T-cell (primary cell): Measurements from ENCODE around the gene JUNB. TPM values are rescaled to one million over a fixed set of nuclear protein-coding genes. Genes with fewer than 3 reads are reported as not detected.

ENCODE experiments used
- ATAC-seq, 4 experiments: fragments of 200-7000 bp in 3 of 4; fragments of 150-1000 bp in 1 of 4; cut with Tn5 transposase; replicated peaks in 1 of 4; 1 replicate in 3 of 4; 2 replicates in 1 of 4; pipeline ENCODE4 v1.10.0; 2021; ENCODE audit warnings: moderate library complexity in 3 of 4, mild to moderate bottlenecking in 2 of 4, moderate number of reproducible peaks in 1 of 4
- CTCF ChIA-PET, 2 donors: fragments of 300-600 bp; sonication (Branson Sonifier 250); formaldehyde crosslinking; loops; one replicate each; lab custom pipeline; 2022; ENCODE audit warnings: antibody characterized with exemption in 2 of 2; lab: Charles Lee
- POLR2A ChIA-PET, 2 donors: fragments of 300-600 bp; sonication (Branson Sonifier 250); formaldehyde crosslinking; loops; one replicate each; lab custom pipeline; 2022; ENCODE audit warnings: antibody characterized with exemption in 2 of 2; lab: Charles Lee
- DNase-seq, 35 experiments: peaks; one replicate each; pipeline versions ENCODE4 v3.0.0 to v3.0.0-alpha.2; 2013 to 2023
- H3K27ac ChIP-seq: one replicate; pipeline ENCODE4 v1.5.1; 2013; ENCODE audit warnings: low read length
- H3K27me3 ChIP-seq, 2 experiments: replicated peaks in 1 of 2; 1 replicate in 1 of 2; 2 replicates in 1 of 2; pipeline versions ENCODE4 v1.6.1 to v1.7.0; 2013; ENCODE audit warnings: low read length in 1 of 2, mixed read lengths in 1 of 2; ENCODE audit not compliant: control insufficient read depth in 2 of 2, insufficient read depth in 2 of 2; ENCODE audit errors: extremely low read depth in 1 of 2
- H3K36me3 ChIP-seq, 2 donors: 1 replicate in 1 of 2; 2 replicates in 1 of 2; pipeline versions ENCODE4 v1.6.1 to v1.7.0; 2013; ENCODE audit warnings: low read length in 1 of 2; ENCODE audit not compliant: control insufficient read depth in 2 of 2, insufficient read depth in 1 of 2; ENCODE audit errors: extremely low read depth in 1 of 2
- H3K4me1 ChIP-seq, 2 experiments: 1 replicate in 1 of 2; 2 replicates in 1 of 2; pipeline versions ENCODE4 v1.6.1 to v1.7.0; 2013; ENCODE audit warnings: low read length in 2 of 2, mixed read lengths in 1 of 2; ENCODE audit not compliant: insufficient read depth in 2 of 2, control insufficient read depth in 1 of 2; ENCODE audit errors: extremely low read depth in 1 of 2
- H3K4me3 ChIP-seq, 2 donors: 1 replicate in 1 of 2; 2 replicates in 1 of 2; pipeline versions ENCODE4 v1.5.1 to v1.7.0; 2013; ENCODE audit warnings: mild to moderate bottlenecking in 2 of 2, low read length in 1 of 2, moderate library complexity in 1 of 2; ENCODE audit not compliant: control insufficient read depth in 1 of 2; ENCODE audit errors: extremely low read depth in 1 of 2
- H3K9me3 ChIP-seq: 2 replicates; pipeline ENCODE4 v1.7.0; 2013
- H3K27ac Mint-ChIP-seq, 2 donors: one replicate each; pipeline ENCODE4 v1.8.0; 2020 to 2021; ENCODE audit warnings: mild to moderate bottlenecking in 2 of 2, mixed read lengths in 2 of 2
- H3K27me3 Mint-ChIP-seq, 2 donors: one replicate each; pipeline ENCODE4 v1.8.0; 2021 to 2022; ENCODE audit warnings: mixed read lengths in 2 of 2
- H3K36me3 Mint-ChIP-seq: one replicate; pipeline ENCODE4 v1.8.0; 2021; ENCODE audit warnings: mixed read lengths
- H3K4me1 Mint-ChIP-seq, 3 donors: one replicate each; pipeline ENCODE4 v1.8.0; 2020 to 2022; ENCODE audit warnings: mixed read lengths in 3 of 3, mild to moderate bottlenecking in 1 of 3
- H3K4me3 Mint-ChIP-seq, 3 donors: one replicate each; pipeline ENCODE4 v1.8.0; 2020 to 2022; ENCODE audit warnings: mild to moderate bottlenecking in 3 of 3, mixed read lengths in 3 of 3, moderate library complexity in 3 of 3
- H3K9me3 Mint-ChIP-seq, 3 donors: one replicate each; pipeline ENCODE4 v1.8.0; 2020 to 2022; ENCODE audit warnings: mixed read lengths in 3 of 3
- WGBS: methylation state at CpG from one replicate; pipeline ENCODE4 v1.1.5; 2013; ENCODE audit warnings: missing lambda C conversion rate; ENCODE audit not compliant: insufficient coverage; 5-methylcytosine and 5-hydroxymethylcytosine counted together
- total RNA-seq, 35 experiments: library from RNA in 6 of 35; stranded (reverse) in 6 of 35; fragments of 120-200 nt in 1 of 35; gene quantifications; one replicate each; pipeline versions ENCODE4 v1.2.1 to v1.2.4 and lab custom pipeline; 2013 to 2026

JUNB gene
- total RNA-seq, 5 donors from 2014 or later (not counting 1 experiment from before 2014, with no cell fraction given), result 117 to 2,289 (median 138) TPM

GRCh38 chr19:12777217-12778016, 13.9 kb upstream of the JUNB start:
- Histone ChIP-seq H3K27ac (peak overlapping the region; percentile 89), H3K4me3 (peak overlapping the region; percentile 65 to 88), H3K27me3 (no peaks in the 10 kb centered on the region), H3K9me3 (no peaks in the 10 kb centered on the region), H3K4me1 (peaks cover 13 to 62% of the 10 kb centered on the region in 2 experiments), H3K36me3 (no peaks in the 10 kb centered on the region)
- WGBS, result 10% methylated on average over 35 of the region's 43 CpGs
- H3K36me3 Mint-ChIP-seq, result no peaks in the 10 kb centered on the region
- POLR2A ChIA-PET, result interaction anchor here (0.6 to 2.8 kb wide), 6 partner anchors 14 to 74 kb away, joined by 4 to 10 read pairs (median 6); partner anchors contain the start of gene JUNB (in 1 of the 2)
- ATAC-seq, result peak in 3 of 4 experiments; percentile 30 to 31 (median 31)
- H3K4me1 Mint-ChIP-seq, result peaks cover 38 to 46% (median 41%) of the 10 kb centered on the region in 3 donors
- CTCF ChIA-PET, result interaction anchor here (1.7 to 4.1 kb wide), 6 partner anchors 14 to 20 kb away, joined by 4 to 32 read pairs (median 12); partner anchors contain the start of gene JUNB (in 1 of the 2)
- peak overlapping the region; percentile 77 to 83 (median 82) for H3K4me3 Mint-ChIP-seq
- peak overlapping the region; percentile 88 for H3K27ac Mint-ChIP-seq
- H3K27me3 Mint-ChIP-seq, result no peaks in the 10 kb centered on the region
- peak; percentile 51 to 90 (median 71) for DNase-seq
- no peaks in the 10 kb centered on the region for H3K9me3 Mint-ChIP-seq

GRCh38 chr19:12778017-12778904, 13.0 kb upstream of the JUNB start:
- H3K4me1 Mint-ChIP-seq, result peaks cover 38 to 46% (median 41%) of the 10 kb centered on the region in 3 donors
- H3K27ac Mint-ChIP-seq, result peak overlapping the region; percentile 88

DNA sequence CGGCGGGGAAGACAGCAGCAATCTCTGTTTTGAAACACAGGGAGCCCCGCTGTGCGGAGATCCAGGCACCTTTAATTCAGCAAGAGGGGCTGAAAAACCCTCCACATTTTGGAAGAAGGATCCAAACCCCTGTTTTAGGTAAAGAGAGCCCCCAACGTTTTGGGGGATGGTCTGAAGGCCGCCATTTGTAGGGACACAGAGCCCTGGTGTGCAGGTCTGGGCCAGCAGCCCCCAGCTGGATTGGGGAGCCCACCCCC, 12.5 kb upstream of the JUNB start:
- no peak for ATAC-seq
- H3K9me3 Mint-ChIP-seq, result no peaks in the 10 kb centered on the region
- peak overlapping the region; percentile 77 to 83 (median 82) for H3K4me3 Mint-ChIP-seq
- peak overlapping the region in 1 of 2 donors; percentile 88 for H3K4me3 ChIP-seq
- H3K36me3 ChIP-seq, result no peaks in the 10 kb centered on the region
- peak overlapping the region; percentile 88 for H3K27ac Mint-ChIP-seq
- H3K36me3 Mint-ChIP-seq, result no peaks in the 10 kb centered on the region
- peak overlapping the region; percentile 89 for H3K27ac ChIP-seq
- CTCF ChIA-PET, result interaction anchor here (0.9 to 3.2 kb wide), 7 partner anchors 13 to 27 kb away, joined by 3 to 32 read pairs (median 4); partner anchors contain the start of genes JUNB (in 1 of the 2) and RNASEH2A (in 1 of the 2)
- H3K4me1 ChIP-seq, result peaks cover 22 to 76% of the 10 kb centered on the region in 2 experiments
- peaks cover 41 to 46% (median 43%) of the 10 kb centered on the region in 3 donors for H3K4me1 Mint-ChIP-seq
- H3K27me3 ChIP-seq, result no peaks in the 10 kb centered on the region
- no peak for DNase-seq
- H3K9me3 ChIP-seq, result no peaks in the 10 kb centered on the region
- WGBS, result no CpG with 5 or more reads among the region's 6 CpGs
- H3K27me3 Mint-ChIP-seq, result no peaks in the 10 kb centered on the region
- POLR2A ChIA-PET, result interaction anchor here (0.7 to 2.8 kb wide), 2 partner anchors 13 to 17 kb away, joined by 4 to 10 read pairs; partner anchors contain the start of gene JUNB (in 1 of the 2)

More at GRCh38 chr19:12778017-12778904, 13.0 kb upstream of the JUNB start:
- H3K27me3 Mint-ChIP-seq, result no peaks in the 10 kb centered on the region
- ChIA-PET CTCF (interaction anchor here (0.9 to 4.1 kb wide), 8 partner anchors 13 to 28 kb away, joined by 3 to 32 read pairs (median 5); partner anchors contain the start of genes JUNB (in 1 of the 2) and RNASEH2A (in 1 of the 2)), POLR2A (interaction anchor here (0.7 to 2.8 kb wide), 2 partner anchors 13 to 18 kb away, joined by 4 to 10 read pairs; partner anchors contain the start of gene JUNB (in 1 of the 2))
- Histone ChIP-seq H3K4me1 (peaks cover 16 to 70% of the 10 kb centered on the region in 2 experiments), H3K9me3 (no peaks in the 10 kb centered on the region), H3K36me3 (no peaks in the 10 kb centered on the region), H3K27ac (peak overlapping the region; percentile 89), H3K27me3 (no peaks in the 10 kb centered on the region), H3K4me3 (peak overlapping the region; percentile 65 to 88)
- peak in 15 of 35 experiments; percentile 23 to 63 (median 46) for DNase-seq
- H3K9me3 Mint-ChIP-seq, result no peaks in the 10 kb centered on the region
- H3K4me3 Mint-ChIP-seq, result peak overlapping the region; percentile 77 to 83 (median 82)
- H3K36me3 Mint-ChIP-seq, result no peaks in the 10 kb centered on the region
- 5% methylated on average over 19 of the region's 44 CpGs for WGBS
- ATAC-seq, result no peak

- no peak overlapping the region for H3K4me3 ChIP-seq
These were observed 11.9 kb upstream of the JUNB start for GRCh38 chr19:12779162-12779993.

DNA sequence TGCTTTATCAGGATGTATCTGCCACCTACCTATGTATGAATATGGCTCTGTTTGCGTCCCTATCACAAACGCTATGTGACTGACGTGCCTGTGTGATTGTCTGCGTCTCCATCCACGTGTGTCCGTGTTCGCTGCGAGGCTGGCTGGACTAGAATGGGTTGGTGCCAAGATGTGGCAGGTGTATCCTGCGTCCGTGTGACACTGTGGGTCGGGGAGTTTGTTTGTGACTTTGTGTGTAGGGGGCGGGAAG, 9.2 kb upstream of the JUNB start:
- H3K4me1 ChIP-seq, result peaks cover 46 to 86% of the 10 kb centered on the region in 2 experiments
- H3K27me3 ChIP-seq, result no peaks in the 10 kb centered on the region
- Mint-ChIP-seq H3K9me3 (no peaks in the 10 kb centered on the region), H3K27me3 (no peaks in the 10 kb centered on the region), H3K4me1 (peaks cover 33 to 46% (median 43%) of the 10 kb centered on the region in 3 donors), H3K27ac (peak overlapping the region; percentile 100), H3K36me3 (no peaks in the 10 kb centered on the region), H3K4me3 (peak overlapping the region; percentile 85 to 95 (median 89))
- DNase-seq, result peak in 7 of 35 experiments; percentile 93 to 97 (median 95)
- peak overlapping the region; percentile 100 for H3K27ac ChIP-seq
- POLR2A ChIA-PET, result interaction anchor here (0.8 to 2.7 kb wide), 4 partner anchors 9 to 338 kb away, joined by 3 to 45 read pairs (median 6); partner anchors contain the start of gene JUNB (in 2 of the 2)
- CTCF ChIA-PET, result interaction anchor here in 1 of 2 donors (0.7 to 2.1 kb wide), 3 partner anchors 10 to 73 kb away, joined by 3 to 20 read pairs (median 10); partner anchors contain the start of gene JUNB
- peak overlapping the region; percentile 48 to 66 for H3K4me3 ChIP-seq
- WGBS, result 0% methylated on average over 11 of the region's 12 CpGs
- no peaks in the 10 kb centered on the region for H3K36me3 ChIP-seq
- H3K9me3 ChIP-seq, result no peaks in the 10 kb centered on the region
- peak in 2 of 4 experiments; percentile 44 to 79 for ATAC-seq

More at GRCh38 chr19:12779162-12779993, 11.9 kb upstream of the JUNB start:
- ChIA-PET CTCF (interaction anchor here (1.0 to 3.2 kb wide), 5 partner anchors 15 to 19 kb away, joined by 3 to 32 read pairs (median 4); no protein-coding TSS in a partner anchor), POLR2A (no interaction called here)
- H3K9me3 Mint-ChIP-seq, result no peaks in the 10 kb centered on the region
- Histone ChIP-seq H3K4me1 (peaks cover 25 to 81% of the 10 kb centered on the region in 2 experiments), H3K27ac (peak overlapping the region; percentile 89), H3K36me3 (no peaks in the 10 kb centered on the region), H3K9me3 (no peaks in the 10 kb centered on the region), H3K27me3 (no peaks in the 10 kb centered on the region)
- H3K27ac Mint-ChIP-seq, result peak overlapping the region; percentile 88
- ATAC-seq, result no peak
- H3K4me1 Mint-ChIP-seq, result peaks cover 41 to 46% (median 43%) of the 10 kb centered on the region in 3 donors
- DNase-seq, result no peak
- H3K4me3 Mint-ChIP-seq, result peak overlapping the region; percentile 25 to 83 (median 55)
- no peaks in the 10 kb centered on the region for H3K36me3 Mint-ChIP-seq
- no peaks in the 10 kb centered on the region for H3K27me3 Mint-ChIP-seq
- WGBS, result 84% methylated on average over 14 of the region's 15 CpGs
